RWPE2 (cell line): ENCODE results near the gene ACR.

Source experiments
- ATAC-seq: fragments of 200-7000 bp; cut with Tn5 transposase; 3 replicates; pipeline ENCODE4 v1.9.1; 2021; ENCODE audit warnings: low read depth
- DNase-seq: peaks from one replicate; pipeline ENCODE4 v3.0.0-alpha.2; 2020; ENCODE audit warnings: low spot score
- H3K27ac ChIP-seq: fragments of 450-650 bp; 2 replicates; pipeline ENCODE4 v1.5.1; 2017; ENCODE audit warnings: mild to moderate bottlenecking; ENCODE audit not compliant: poor library complexity, severe bottlenecking
- H3K27me3 ChIP-seq: fragments of 250-450 bp; sonication (Bioruptor Pico); 2 replicates; pipeline ENCODE4 v1.5.1; 2021; ENCODE audit warnings: mild to moderate bottlenecking, moderate library complexity; ENCODE audit not compliant: insufficient read depth, poor library complexity, severe bottlenecking
- H3K36me3 ChIP-seq: fragments of 250-450 bp; sonication (Bioruptor Pico); 2 replicates; pipeline ENCODE4 v1.5.1; 2020; ENCODE audit warnings: low read depth, mild to moderate bottlenecking, moderate library complexity
- H3K4me1 ChIP-seq: fragments of 250-450 bp; sonication (Bioruptor Pico); 2 replicates; pipeline ENCODE4 v1.5.1; 2021; ENCODE audit warnings: mild to moderate bottlenecking, moderate library complexity; ENCODE audit not compliant: insufficient read depth, poor library complexity, severe bottlenecking
- H3K4me3 ChIP-seq: fragments of 250-450 bp; sonication (Bioruptor Pico); 2 replicates; pipeline ENCODE4 v1.5.1; 2021; ENCODE audit warnings: mild to moderate bottlenecking, moderate library complexity; ENCODE audit not compliant: severe bottlenecking
- H3K9me3 ChIP-seq: fragments of 250-450 bp; sonication (Bioruptor Pico); 2 replicates; pipeline ENCODE4 v1.5.1; 2021; ENCODE audit warnings: mild to moderate bottlenecking, moderate library complexity; ENCODE audit not compliant: severe bottlenecking
- CTCF ChIP-seq: fragments of 450-650 bp; IDR thresholded peaks from one replicate; pipeline ENCODE4 v1.5.1; 2017; ENCODE audit warnings: mild to moderate bottlenecking, moderate library complexity; ENCODE audit not compliant: poor library complexity, severe bottlenecking

Gene ACR

DNA sequence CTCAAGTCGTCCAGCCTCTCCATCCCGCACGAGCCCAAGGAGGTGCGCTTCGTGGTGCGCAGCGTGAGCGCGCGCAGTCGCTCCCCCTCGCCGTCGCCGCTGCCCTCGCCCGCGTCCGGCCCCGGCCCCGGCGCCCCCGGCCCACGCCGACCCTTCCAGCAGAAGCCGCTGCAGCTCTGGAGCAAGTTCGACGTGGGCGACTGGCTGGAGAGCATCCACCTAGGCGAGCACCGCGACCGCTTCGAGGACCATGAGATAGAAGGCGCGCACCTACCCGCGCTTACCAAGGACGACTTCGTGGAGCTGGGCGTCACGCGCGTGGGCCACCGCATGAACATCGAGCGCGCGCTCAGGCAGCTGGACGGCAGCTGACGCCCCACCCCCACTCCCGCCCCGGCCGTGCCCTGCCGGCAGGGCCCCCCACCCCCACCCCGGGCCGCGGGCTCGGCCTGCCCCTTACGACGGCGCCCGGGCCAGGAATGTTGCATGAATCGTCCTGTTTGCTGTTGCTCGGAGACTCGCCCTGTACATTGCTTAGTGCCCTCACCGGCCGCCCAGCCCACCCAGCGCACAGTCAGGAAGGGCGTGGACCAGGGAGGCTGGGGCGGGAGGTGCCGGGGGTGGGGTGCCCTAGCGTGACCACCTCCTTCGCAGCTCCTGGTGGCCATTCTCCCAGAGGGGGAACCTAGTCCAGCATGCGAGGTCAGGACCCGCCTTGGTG, 6.9 kb upstream of the ACR start:
- Histone ChIP-seq H3K27me3 (no peaks in the 10 kb centered on the region), H3K4me1 (no peaks in the 10 kb centered on the region), H3K9me3 (no peaks in the 10 kb centered on the region), H3K4me3 (no peak overlapping the region), H3K27ac (no peak overlapping the region), H3K36me3 (no peaks in the 10 kb centered on the region)
- no peak for ATAC-seq
- TF ChIP-seq CTCF = no peak
- peak; percentile 49 for DNase-seq

GRCh38 chr22:50731811-50732624, 6.0 kb upstream of the ACR start:
- peak; percentile 25 for DNase-seq
- Histone ChIP-seq H3K4me3 (no peak overlapping the region), H3K27ac (no peak overlapping the region), H3K27me3 (no peaks in the 10 kb centered on the region), H3K4me1 (no peaks in the 10 kb centered on the region), H3K36me3 (no peaks in the 10 kb centered on the region), H3K9me3 (no peaks in the 10 kb centered on the region)
- peak; percentile 76 for ATAC-seq
- peak; percentile 85 for TF ChIP-seq CTCF

DNA sequence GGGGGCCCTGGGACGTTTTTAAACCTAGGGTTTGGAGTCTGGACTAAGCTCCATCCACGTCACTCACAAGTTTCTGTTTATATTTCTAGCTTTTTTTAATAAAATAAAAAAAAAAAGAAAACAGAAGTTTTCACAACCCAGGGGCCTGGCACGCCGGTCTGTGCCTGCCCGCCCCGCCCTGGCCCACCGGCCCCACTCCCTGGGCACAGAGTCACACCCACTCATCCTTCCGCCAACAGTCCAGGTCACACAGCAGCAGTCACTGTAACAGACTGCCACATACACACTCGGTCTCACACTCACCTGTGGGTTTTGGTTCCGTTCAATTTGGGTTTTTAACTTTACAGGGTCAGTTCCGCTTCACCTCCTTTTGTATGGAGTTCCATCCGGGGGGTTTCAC, 5.3 kb upstream of the ACR start:
- no peak overlapping the region for H3K27ac ChIP-seq
- DNase-seq (no peak), ATAC-seq (no peak)
- no peaks in the 10 kb centered on the region for H3K36me3 ChIP-seq
- no peaks in the 10 kb centered on the region for H3K27me3 ChIP-seq
- no peak overlapping the region for H3K4me3 ChIP-seq
- no peaks in the 10 kb centered on the region for H3K4me1 ChIP-seq
- no peaks in the 10 kb centered on the region for H3K9me3 ChIP-seq
- no peak for TF ChIP-seq CTCF

GRCh38 chr22:50733521-50734342, 4.3 kb upstream of the ACR start:
- no peaks in the 10 kb centered on the region for H3K9me3 ChIP-seq
- peak; percentile 28 for DNase-seq
- no peak for ATAC-seq
- no peak for TF ChIP-seq CTCF
- H3K27ac ChIP-seq = no peak overlapping the region
- no peak overlapping the region for H3K4me3 ChIP-seq
- no peaks in the 10 kb centered on the region for H3K36me3 ChIP-seq
- H3K27me3 ChIP-seq = no peaks in the 10 kb centered on the region
- H3K4me1 ChIP-seq = no peaks in the 10 kb centered on the region
